Neural cell (in vitro differentiated cells): ENCODE data around the gene FAM168A. TPM values are rescaled to one million over a fixed set of nuclear protein-coding genes. Genes with fewer than 3 reads are reported as not detected.

ENCODE experiments used
- H2AFZ ChIP-seq: fragments of 200-600, 300-800 bp; sonication (generic), shearing (Covaris generic); 2 replicates; pipeline ENCODE4 v1.6.0; 2014; ENCODE audit warnings: low read depth, mild to moderate bottlenecking, antibody characterized with exemption, low read length, moderate library complexity
- H3F3A ChIP-seq: fragments of 200-600 bp; shearing (Covaris generic); 2 replicates; pipeline ENCODE4 v1.6.1; 2016; ENCODE audit warnings: mild to moderate bottlenecking, moderate library complexity, mixed read lengths, antibody characterized with exemption, low read length; ENCODE audit not compliant: insufficient read depth, poor library complexity, severe bottlenecking
- H3K27ac ChIP-seq: fragments of 200-600, 300-800 bp; sonication (generic), shearing (Covaris generic); 2 replicates; pipeline ENCODE4 v1.5.1; 2014; ENCODE audit warnings: mild to moderate bottlenecking, low read length, moderate library complexity
- H3K27me3 ChIP-seq: fragments of 300-800, 200-600 bp; sonication (generic), shearing (Covaris generic); 2 replicates; pipeline ENCODE4 v1.6.0; 2014; ENCODE audit warnings: mild to moderate bottlenecking, low read depth, low read length, moderate library complexity; ENCODE audit not compliant: insufficient read depth
- H3K36me3 ChIP-seq: fragments of 300-800, 200-600 bp; sonication (generic), shearing (Covaris generic); 2 replicates; pipeline ENCODE4 v1.5.1; 2014; ENCODE audit warnings: mild to moderate bottlenecking, antibody characterized with exemption, low read length, moderate library complexity; ENCODE audit not compliant: insufficient read depth
- H3K4me2 ChIP-seq: fragments of 300-800, 200-600 bp; sonication (generic), shearing (Covaris generic); 2 replicates; pipeline ENCODE4 v1.6.0; 2014; ENCODE audit warnings: mild to moderate bottlenecking, low read length
- H3K4me3 ChIP-seq: fragments of 300-800, 200-600 bp; sonication (generic), shearing (Covaris generic); 2 replicates; pipeline ENCODE4 v1.5.1; 2014; ENCODE audit warnings: mild to moderate bottlenecking, low read length, moderate library complexity
- H3K79me2 ChIP-seq: fragments of 200-600 bp; shearing (Covaris generic); replicated peaks from 2 replicates; pipeline ENCODE4 v1.6.0; 2014; ENCODE audit warnings: mild to moderate bottlenecking, low read length, moderate library complexity; ENCODE audit not compliant: insufficient read depth
- H3K9ac ChIP-seq: fragments of 300-800, 200-600 bp; sonication (generic), shearing (Covaris generic); 2 replicates; pipeline ENCODE4 v1.6.1; 2016; ENCODE audit warnings: mild to moderate bottlenecking, low read length, mixed read lengths
- H3K9me2 ChIP-seq: fragments of 200-600 bp; shearing (Covaris generic); 2 replicates; pipeline ENCODE4 v1.6.1; 2016; ENCODE audit warnings: mild to moderate bottlenecking, low read length, mixed read lengths; ENCODE audit not compliant: insufficient read depth
- H3K9me3 ChIP-seq: fragments of 200-600, 300-800 bp; sonication (generic), shearing (Covaris generic); 2 replicates; pipeline ENCODE4 v1.6.1; 2016; ENCODE audit warnings: mild to moderate bottlenecking, mixed run types, low read length, moderate library complexity, mixed read lengths
- H4K20me1 ChIP-seq: fragments of 200-600 bp; shearing (Covaris generic); 2 replicates; pipeline ENCODE4 v1.6.1; 2016; ENCODE audit warnings: mild to moderate bottlenecking, mixed run types; ENCODE audit not compliant: insufficient read depth
- EP300 ChIP-seq: fragments of 450-650 bp; conservative IDR thresholded peaks from 2 replicates; pipeline ENCODE4 v1.6.1; 2014; ENCODE audit warnings: antibody characterized with exemption, mild to moderate bottlenecking, moderate library complexity; ENCODE audit not compliant: poor library complexity, severe bottlenecking
- EZH2 ChIP-seq: fragments of 200-600, 300-800 bp; shearing (Covaris generic), sonication (generic); IDR thresholded peaks from 2 replicates; pipeline ENCODE4 v1.6.1; 2014; ENCODE audit warnings: antibody characterized with exemption, low read length, borderline replicate concordance, mild to moderate bottlenecking; ENCODE audit not compliant: insufficient read depth, poor library complexity, severe bottlenecking
- MXI1 ChIP-seq: fragments of 450-650 bp; conservative IDR thresholded peaks from 2 replicates; pipeline ENCODE4 v1.6.1; 2014; ENCODE audit warnings: antibody characterized with exemption, mild to moderate bottlenecking; ENCODE audit not compliant: poor library complexity, severe bottlenecking
- POLR2AphosphoS5 ChIP-seq: IDR thresholded peaks from 2 replicates; pipeline ENCODE4 v1.6.1; 2012
- RAD21 ChIP-seq: fragments of 450-650 bp; conservative IDR thresholded peaks from 2 replicates; pipeline ENCODE4 v1.6.1; 2014; ENCODE audit warnings: antibody characterized with exemption, mild to moderate bottlenecking, moderate library complexity
- SMC3 ChIP-seq: fragments of 450-650 bp; conservative IDR thresholded peaks from 2 replicates; pipeline ENCODE4 v1.6.1; 2014; ENCODE audit warnings: antibody characterized with exemption, mild to moderate bottlenecking, moderate library complexity; ENCODE audit not compliant: poor library complexity
- TAF1 ChIP-seq: IDR thresholded peaks from 2 replicates; pipeline ENCODE4 v1.6.1; 2012; ENCODE audit warnings: low read depth
- polyA plus RNA-seq: library from polyadenylated mRNA; depleted of rRNA; stranded (reverse); fragments of >200 nt; gene quantifications from 2 replicates; pipeline ENCODE4 v1.2.3, GENCODE V29; 2014
- TF ChIP-seq, protein P1 (sequence below): fragments of 450-650 bp; IDR thresholded peaks from 2 replicates; pipeline ENCODE4 v1.5.1; 2014; ENCODE audit warnings: antibody characterized with exemption, mild to moderate bottlenecking, moderate library complexity; ENCODE audit not compliant: poor library complexity, severe bottlenecking
- TF ChIP-seq, protein P2 (sequence below): IDR thresholded peaks from 2 replicates; pipeline ENCODE4 v1.6.1; 2012; ENCODE audit warnings: borderline replicate concordance

The FAM168A gene
- polyA plus RNA-seq, 1 donor from 2014 or later, result 67.3 TPM

DNA sequence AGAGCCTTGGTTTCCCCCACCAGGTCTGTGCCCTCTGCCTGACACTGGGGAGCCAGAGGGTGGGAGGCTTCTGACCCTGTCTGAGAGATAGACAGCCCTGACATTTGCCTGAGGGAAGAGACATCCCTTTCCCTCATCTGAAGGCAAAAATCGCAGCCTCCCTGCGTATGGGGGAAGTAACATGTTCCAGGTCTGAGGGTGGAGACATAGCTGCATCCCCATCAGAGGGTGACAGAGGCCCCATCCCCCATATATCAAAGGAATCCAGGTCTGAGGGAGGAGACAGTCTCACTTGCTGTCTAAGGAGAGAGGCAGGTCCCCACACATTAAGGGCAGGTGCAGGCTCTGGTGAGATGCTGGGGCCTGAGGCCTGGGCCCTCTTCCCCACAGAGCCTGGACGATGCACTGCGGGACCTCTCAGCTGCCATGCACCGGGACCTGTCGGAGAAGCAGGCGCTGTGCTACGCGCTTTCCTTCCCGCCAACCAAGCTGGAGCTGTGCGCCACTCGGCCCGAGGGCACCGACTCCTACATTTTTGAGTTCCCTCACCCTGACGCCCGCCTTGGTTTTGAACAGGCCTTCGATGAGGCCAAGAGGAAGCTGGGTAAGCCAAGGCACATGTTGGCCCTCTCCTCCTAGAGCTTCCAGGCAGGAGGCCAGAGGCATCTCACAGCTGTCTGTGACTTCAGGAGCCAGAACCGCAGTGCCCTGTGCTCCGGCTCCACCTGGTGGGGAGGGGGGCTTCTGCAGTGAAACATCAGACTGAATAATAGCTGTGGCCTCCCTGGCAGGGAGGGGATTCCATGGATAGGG is 237.8 kb downstream of the FAM168A start:
- H3K27me3 ChIP-seq, result no peaks in the 10 kb centered on the region
- TF ChIP-seq EP300 (no peak), EZH2 (no peak), MXI1 (no peak)
- TF ChIP-seq, protein P1, sequence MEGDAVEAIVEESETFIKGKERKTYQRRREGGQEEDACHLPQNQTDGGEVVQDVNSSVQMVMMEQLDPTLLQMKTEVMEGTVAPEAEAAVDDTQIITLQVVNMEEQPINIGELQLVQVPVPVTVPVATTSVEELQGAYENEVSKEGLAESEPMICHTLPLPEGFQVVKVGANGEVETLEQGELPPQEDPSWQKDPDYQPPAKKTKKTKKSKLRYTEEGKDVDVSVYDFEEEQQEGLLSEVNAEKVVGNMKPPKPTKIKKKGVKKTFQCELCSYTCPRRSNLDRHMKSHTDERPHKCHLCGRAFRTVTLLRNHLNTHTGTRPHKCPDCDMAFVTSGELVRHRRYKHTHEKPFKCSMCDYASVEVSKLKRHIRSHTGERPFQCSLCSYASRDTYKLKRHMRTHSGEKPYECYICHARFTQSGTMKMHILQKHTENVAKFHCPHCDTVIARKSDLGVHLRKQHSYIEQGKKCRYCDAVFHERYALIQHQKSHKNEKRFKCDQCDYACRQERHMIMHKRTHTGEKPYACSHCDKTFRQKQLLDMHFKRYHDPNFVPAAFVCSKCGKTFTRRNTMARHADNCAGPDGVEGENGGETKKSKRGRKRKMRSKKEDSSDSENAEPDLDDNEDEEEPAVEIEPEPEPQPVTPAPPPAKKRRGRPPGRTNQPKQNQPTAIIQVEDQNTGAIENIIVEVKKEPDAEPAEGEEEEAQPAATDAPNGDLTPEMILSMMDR, result no peak
- H3K9me2 ChIP-seq, result no peaks in the 10 kb centered on the region
- H3F3A ChIP-seq, result no peaks in the 10 kb centered on the region
- no peaks in the 10 kb centered on the region for H3K79me2 ChIP-seq
- no peaks in the 10 kb centered on the region for H4K20me1 ChIP-seq
- no peak overlapping the region for H3K4me2 ChIP-seq
- no peak overlapping the region for H2AFZ ChIP-seq
- no peak overlapping the region for H3K27ac ChIP-seq
- no peaks in the 10 kb centered on the region for H3K9me3 ChIP-seq
- no peaks in the 10 kb centered on the region for H3K36me3 ChIP-seq
- H3K4me3 ChIP-seq, result no peak overlapping the region
- no peak overlapping the region for H3K9ac ChIP-seq

DNA sequence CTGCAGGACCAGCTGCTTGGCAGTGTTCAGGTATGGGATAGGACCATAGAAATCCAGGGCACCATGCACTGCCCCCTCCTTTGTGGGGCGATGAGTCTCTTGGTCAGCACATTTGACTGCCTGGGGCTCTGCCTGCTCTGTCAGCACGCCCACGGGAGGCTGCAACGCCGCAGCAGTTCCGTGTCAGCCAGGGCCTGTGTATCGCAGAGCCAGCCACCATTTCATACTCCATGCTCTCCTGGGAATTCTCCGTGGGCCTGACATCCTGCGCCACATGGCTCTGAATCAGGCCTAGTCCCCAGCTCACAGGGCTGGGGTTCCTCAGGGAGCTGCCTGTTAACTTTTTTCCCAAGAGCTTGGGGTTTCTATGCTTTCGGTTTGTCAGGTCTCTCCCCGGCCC is 238.6 kb downstream of the FAM168A start:
- no peaks in the 10 kb centered on the region for H3K27me3 ChIP-seq
- no peaks in the 10 kb centered on the region for H4K20me1 ChIP-seq
- no peaks in the 10 kb centered on the region for H3F3A ChIP-seq
- H3K27ac ChIP-seq, result no peak overlapping the region
- no peak overlapping the region for H3K4me3 ChIP-seq
- H3K79me2 ChIP-seq, result no peaks in the 10 kb centered on the region
- H3K36me3 ChIP-seq, result no peaks in the 10 kb centered on the region
- no peaks in the 10 kb centered on the region for H3K9me3 ChIP-seq
- TF ChIP-seq EP300 (no peak), SMC3 (no peak)
- H3K9me2 ChIP-seq, result no peaks in the 10 kb centered on the region
- H3K4me2 ChIP-seq, result no peak overlapping the region
- H3K9ac ChIP-seq, result no peak overlapping the region
- no peak overlapping the region for H2AFZ ChIP-seq

DNA sequence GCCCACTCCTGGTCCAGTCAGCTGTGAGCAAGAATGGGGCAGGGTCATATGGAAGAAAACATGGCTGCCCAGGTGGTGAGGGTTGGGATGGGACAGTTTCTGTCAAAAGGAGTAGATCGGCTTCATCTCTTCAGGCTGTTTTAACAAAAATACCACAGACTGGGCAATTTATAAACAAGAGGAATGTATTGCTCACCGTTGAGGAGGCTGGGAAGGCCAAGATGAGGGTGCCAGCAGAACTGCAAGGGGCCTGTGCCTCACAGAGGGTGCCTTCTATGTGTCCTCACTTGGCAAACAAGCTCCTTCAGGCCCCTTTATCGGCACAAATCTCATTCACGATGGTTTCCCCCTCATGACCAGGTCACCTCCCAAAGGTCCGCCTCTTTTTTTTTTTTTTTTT is 239.8 kb downstream of the FAM168A start:
- no peak overlapping the region for H3K4me3 ChIP-seq
- H3F3A ChIP-seq, result no peaks in the 10 kb centered on the region
- H3K79me2 ChIP-seq, result no peaks in the 10 kb centered on the region
- H3K36me3 ChIP-seq, result no peaks in the 10 kb centered on the region
- H3K27ac ChIP-seq, result peak overlapping the region; percentile 42
- H4K20me1 ChIP-seq, result no peaks in the 10 kb centered on the region
- H3K9me3 ChIP-seq, result no peaks in the 10 kb centered on the region
- no peaks in the 10 kb centered on the region for H3K27me3 ChIP-seq
- H3K9me2 ChIP-seq, result no peaks in the 10 kb centered on the region
- H3K4me2 ChIP-seq, result no peak overlapping the region
- TF ChIP-seq TAF1 (no peak), EZH2 (no peak), EP300 (no peak), POLR2AphosphoS5 (no peak), RAD21 (no peak), MXI1 (no peak), SMC3 (no peak)
- TF ChIP-seq, protein P1, result no peak
- TF ChIP-seq, protein P2, sequence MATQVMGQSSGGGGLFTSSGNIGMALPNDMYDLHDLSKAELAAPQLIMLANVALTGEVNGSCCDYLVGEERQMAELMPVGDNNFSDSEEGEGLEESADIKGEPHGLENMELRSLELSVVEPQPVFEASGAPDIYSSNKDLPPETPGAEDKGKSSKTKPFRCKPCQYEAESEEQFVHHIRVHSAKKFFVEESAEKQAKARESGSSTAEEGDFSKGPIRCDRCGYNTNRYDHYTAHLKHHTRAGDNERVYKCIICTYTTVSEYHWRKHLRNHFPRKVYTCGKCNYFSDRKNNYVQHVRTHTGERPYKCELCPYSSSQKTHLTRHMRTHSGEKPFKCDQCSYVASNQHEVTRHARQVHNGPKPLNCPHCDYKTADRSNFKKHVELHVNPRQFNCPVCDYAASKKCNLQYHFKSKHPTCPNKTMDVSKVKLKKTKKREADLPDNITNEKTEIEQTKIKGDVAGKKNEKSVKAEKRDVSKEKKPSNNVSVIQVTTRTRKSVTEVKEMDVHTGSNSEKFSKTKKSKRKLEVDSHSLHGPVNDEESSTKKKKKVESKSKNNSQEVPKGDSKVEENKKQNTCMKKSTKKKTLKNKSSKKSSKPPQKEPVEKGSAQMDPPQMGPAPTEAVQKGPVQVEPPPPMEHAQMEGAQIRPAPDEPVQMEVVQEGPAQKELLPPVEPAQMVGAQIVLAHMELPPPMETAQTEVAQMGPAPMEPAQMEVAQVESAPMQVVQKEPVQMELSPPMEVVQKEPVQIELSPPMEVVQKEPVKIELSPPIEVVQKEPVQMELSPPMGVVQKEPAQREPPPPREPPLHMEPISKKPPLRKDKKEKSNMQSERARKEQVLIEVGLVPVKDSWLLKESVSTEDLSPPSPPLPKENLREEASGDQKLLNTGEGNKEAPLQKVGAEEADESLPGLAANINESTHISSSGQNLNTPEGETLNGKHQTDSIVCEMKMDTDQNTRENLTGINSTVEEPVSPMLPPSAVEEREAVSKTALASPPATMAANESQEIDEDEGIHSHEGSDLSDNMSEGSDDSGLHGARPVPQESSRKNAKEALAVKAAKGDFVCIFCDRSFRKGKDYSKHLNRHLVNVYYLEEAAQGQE, result no peak
- peak overlapping the region; percentile 9 for H3K9ac ChIP-seq
- no peak overlapping the region for H2AFZ ChIP-seq
